ENCODE measurements around the gene TSPYL4. TPM values are rescaled to one million over a fixed set of nuclear protein-coding genes. Genes with fewer than 3 reads are reported as not detected.

The TSPYL4 gene
- total RNA-seq, 1 donor from 2014 or later, result 85.2 TPM

GRCh38 chr6:116238083-116238482 is 15.8 kb downstream of the TSPYL4 start:
- DNase-seq (ENCODE audit: low spot score in 2 of 2) (no peak), FAIRE-seq (no peak)

- no peak for DNase-seq (ENCODE audit: low spot score in 2 of 2)
Measured at GRCh38 chr6:116234689-116235088, 19.2 kb downstream of the TSPYL4 start.

GRCh38 chr6:116229287-116229913 is 24.5 kb downstream of the TSPYL4 start:
- FAIRE-seq (peak; percentile 69), DNase-seq (ENCODE audit: low spot score in 2 of 2) (peak; percentile 62 to 74)

More at GRCh38 chr6:116234689-116235088, 19.2 kb downstream of the TSPYL4 start:
- FAIRE-seq, result no peak

- no peak for DNase-seq (ENCODE audit: low spot score in 2 of 2)
- no peak for FAIRE-seq
Measured at GRCh38 chr6:116223355-116223754, 30.5 kb downstream of the TSPYL4 start.

GRCh38 chr6:116221911-116222310 is 32.0 kb downstream of the TSPYL4 start:
- FAIRE-seq (no peak), DNase-seq (ENCODE audit: low spot score in 2 of 2) (no peak)

GRCh38 chr6:116221067-116221466 is 32.8 kb downstream of the TSPYL4 start:
- no peak for FAIRE-seq

GRCh38 chr6:116218866-116219265 is 35.0 kb downstream of the TSPYL4 start:
- no peak for FAIRE-seq
- DNase-seq (ENCODE audit: low spot score in 2 of 2), result no peak

More at GRCh38 chr6:116221067-116221466, 32.8 kb downstream of the TSPYL4 start:
- DNase-seq (ENCODE audit: low spot score in 2 of 2), result no peak

GRCh38 chr6:116218172-116218633 is 35.7 kb downstream of the TSPYL4 start:
- FAIRE-seq (peak; percentile 17), DNase-seq (ENCODE audit: low spot score in 2 of 2) (no peak)

- peak in 1 of 2 donors; percentile 3 for DNase-seq (ENCODE audit: low spot score in 2 of 2)
- no peak for FAIRE-seq
Measured at GRCh38 chr6:116217069-116217468, 36.8 kb downstream of the TSPYL4 start.

- FAIRE-seq (no peak), DNase-seq (ENCODE audit: low spot score in 2 of 2) (no peak)
Measured at GRCh38 chr6:116215414-116215813, 38.5 kb downstream of the TSPYL4 start.

- DNase-seq (ENCODE audit: low spot score in 2 of 2) (no peak), FAIRE-seq (no peak)
Measured at GRCh38 chr6:116214681-116215080, 39.2 kb downstream of the TSPYL4 start.

- DNase-seq (ENCODE audit: low spot score in 2 of 2) (no peak), FAIRE-seq (no peak)
Measured at GRCh38 chr6:116210750-116211425, 43.0 kb downstream of the TSPYL4 start.

- no peak for DNase-seq (ENCODE audit: low spot score in 2 of 2)
- FAIRE-seq, result no peak
Measured at GRCh38 chr6:116210316-116210715, 43.6 kb downstream of the TSPYL4 start.

- FAIRE-seq (no peak), DNase-seq (ENCODE audit: low spot score in 2 of 2) (no peak)
Measured at GRCh38 chr6:116208056-116208785, 45.7 kb downstream of the TSPYL4 start.

- FAIRE-seq (no peak), DNase-seq (ENCODE audit: low spot score in 2 of 2) (no peak)
Measured at GRCh38 chr6:116206231-116206903, 47.5 kb downstream of the TSPYL4 start.

GRCh38 chr6:116205281-116205680 is 48.6 kb downstream of the TSPYL4 start:
- DNase-seq (ENCODE audit: low spot score in 2 of 2) (no peak), FAIRE-seq (no peak)

GRCh38 chr6:116201538-116201937 is 52.3 kb downstream of the TSPYL4 start:
- DNase-seq (ENCODE audit: low spot score in 2 of 2) (no peak), FAIRE-seq (no peak)

- FAIRE-seq, result no peak
Measured at GRCh38 chr6:116200619-116201249, 53.1 kb downstream of the TSPYL4 start.

More at GRCh38 chr6:116200619-116201249, 53.1 kb downstream of the TSPYL4 start:
- no peak for DNase-seq (ENCODE audit: low spot score in 2 of 2)
